GM04503 (cell line): ENCODE data around the gene BANP.
"Not testable (repeated sequence)": the region's sequence is repeated elsewhere in the genome, so short reads cannot be mapped to it uniquely, and the experiment has no call there.

Experiments
- DNase-seq: peaks from one replicate; pipeline ENCODE4 v3.0.0-alpha.2; 2012; ENCODE audit warnings: low read depth

Gene BANP

DNA sequence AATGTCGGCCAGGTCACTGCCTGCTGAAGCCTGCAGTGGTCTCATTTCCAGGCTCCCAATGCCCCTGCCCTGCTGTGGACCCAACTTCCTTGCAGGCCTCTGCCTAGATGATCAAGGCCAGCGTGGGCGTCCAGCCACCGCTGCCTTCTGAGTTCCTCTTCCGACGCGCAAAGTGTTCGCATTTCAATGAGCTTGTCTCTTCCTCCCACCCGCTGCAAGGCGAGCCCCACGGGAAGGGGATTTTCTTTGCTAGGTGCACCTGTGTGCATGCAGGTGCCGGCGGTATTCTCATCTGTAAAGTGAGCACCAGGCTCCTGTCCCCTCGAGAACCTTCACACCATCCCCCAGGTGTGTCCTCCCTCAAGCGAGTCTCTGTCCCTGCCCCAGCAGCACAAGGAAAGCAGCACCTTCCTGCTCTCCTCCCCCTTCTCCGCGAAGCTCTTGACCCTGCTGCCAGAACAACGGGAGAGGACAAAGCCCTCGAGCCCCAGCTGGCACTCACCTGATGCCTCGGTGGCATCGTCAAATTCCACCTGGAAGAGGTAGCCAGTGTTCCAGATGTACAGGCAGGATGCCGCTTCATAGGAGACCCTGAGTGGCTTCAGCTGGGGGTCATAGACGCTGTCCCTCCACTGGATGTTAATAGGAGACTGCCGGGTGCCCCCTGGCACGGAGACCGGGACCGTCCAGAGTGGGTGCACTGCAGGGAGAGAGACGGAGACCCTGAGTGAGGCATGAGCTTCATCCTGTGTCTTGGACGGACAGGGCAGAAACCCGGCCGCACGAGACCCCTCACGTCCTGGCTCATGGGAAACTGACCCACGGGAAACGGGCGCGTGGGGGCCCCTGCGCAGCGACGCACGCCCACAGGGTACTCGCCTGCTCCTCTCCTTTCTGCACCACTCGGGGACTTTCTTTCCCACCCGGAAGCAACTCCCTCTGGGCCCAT is 24.7 kb upstream of the BANP start:
- no peak for DNase-seq

DNA sequence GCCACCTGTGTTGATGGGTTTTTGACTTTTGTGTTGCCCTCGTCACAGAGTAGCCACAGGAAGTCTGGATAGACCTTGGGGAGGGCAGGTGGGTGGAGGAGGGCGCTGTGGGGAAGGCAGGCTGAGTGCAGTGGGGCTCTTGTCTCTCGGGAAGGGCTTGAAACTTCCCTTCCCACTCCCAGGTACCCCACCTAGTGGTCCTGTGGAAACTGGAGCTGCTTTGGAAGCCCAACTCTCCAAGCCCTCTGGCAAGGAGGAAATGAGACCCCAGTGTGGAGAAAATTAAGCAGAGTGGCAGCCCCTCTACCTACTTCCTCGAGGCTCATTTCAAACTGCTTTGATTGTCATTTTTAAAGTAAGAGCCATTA is 24.1 kb upstream of the BANP start:
- no peak for DNase-seq

- no peak for DNase-seq
Observed at GRCh38 chr16:87929986-87930385, 21.2 kb upstream of the BANP start.

DNA sequence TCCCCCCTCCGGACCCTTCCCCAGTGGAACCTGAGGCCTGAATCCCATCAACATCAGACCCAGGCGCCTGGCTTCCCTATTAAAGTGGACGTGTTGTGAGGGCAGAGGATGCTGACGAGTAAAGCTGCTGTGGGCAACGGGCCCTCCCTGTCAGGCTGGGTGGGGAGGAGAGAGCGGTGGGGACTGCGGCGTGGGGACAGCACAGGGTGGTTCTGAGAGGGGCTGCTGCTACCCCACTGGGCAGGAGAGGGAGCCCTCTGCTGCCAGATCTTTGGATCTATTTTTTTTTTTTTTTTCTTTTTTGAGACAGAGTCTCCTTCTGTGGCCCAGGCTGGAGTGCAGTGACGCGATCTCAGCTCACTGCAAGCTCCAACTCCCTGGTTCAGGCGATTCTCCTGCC is 20.8 kb upstream of the BANP start:
- DNase-seq, result no peak

DNA sequence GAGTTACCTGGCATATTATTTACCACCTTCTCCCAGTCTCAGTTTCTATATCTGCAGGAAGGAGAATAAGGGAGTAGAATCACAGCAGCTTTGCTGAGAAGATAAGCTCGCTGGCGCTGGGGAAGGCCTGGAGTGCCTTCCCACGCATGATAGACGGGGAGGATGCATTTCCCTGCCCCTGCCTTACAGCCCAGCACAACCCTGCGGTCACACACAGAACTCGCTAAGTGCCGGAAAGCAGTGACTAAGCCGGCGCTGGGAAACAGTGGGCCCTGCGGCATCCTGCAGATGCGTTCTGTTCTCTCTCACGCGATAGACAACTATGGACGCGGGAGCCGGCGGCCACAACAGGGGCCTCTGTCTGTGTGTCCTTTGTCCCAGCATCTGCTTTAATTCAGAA is 19.7 kb upstream of the BANP start:
- DNase-seq, result no peak

DNA sequence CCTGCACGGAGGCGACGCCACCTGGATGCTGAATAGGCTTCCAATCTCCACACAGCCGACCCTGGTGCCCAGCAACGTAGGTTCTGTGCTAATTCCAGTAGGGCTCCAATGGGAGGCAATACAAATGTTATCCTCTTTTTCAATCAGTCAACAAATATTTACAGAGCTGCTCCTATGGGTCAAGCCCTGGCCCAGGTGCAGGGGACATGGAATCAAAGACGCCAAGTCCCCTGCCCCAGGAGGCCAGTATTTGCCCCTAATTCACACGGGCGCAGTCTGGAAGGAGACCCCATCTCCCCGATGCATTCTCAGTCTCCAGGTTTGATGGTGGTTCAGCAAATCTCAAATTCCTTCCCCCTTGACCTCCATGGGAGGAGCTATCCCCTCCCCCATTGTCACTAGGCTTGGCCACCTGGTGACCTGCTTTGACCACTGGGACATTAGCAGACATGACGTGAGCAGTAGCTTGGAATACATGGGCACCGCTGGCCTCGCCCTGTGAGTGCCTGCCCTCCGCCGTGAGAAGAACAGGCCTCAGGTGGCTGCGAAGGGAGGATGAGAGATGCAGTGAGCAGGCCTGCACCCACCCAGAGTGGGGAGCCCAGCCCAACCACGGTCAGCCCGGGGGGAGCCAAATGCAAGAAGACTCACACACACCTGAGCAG is 18.6 kb upstream of the BANP start:
- not testable (repeated sequence) for DNase-seq

DNA sequence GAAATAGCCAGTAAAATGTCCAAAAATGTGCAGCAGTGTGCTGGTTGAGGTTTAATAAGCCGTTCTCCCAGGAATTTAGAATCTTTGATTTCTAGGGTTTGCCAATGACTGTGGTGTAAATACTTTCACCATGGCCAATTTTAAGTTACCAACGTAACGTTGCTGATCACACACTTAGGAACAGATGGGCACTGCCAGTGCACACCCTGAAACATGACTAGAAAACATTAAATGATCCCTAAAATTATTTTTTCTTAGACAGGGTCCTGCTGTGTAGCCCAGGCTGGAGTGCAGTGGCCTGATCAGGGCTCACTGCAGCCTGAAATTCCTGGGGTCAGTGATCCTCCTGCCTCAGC is 18.1 kb upstream of the BANP start:
- no peak for DNase-seq

DNA sequence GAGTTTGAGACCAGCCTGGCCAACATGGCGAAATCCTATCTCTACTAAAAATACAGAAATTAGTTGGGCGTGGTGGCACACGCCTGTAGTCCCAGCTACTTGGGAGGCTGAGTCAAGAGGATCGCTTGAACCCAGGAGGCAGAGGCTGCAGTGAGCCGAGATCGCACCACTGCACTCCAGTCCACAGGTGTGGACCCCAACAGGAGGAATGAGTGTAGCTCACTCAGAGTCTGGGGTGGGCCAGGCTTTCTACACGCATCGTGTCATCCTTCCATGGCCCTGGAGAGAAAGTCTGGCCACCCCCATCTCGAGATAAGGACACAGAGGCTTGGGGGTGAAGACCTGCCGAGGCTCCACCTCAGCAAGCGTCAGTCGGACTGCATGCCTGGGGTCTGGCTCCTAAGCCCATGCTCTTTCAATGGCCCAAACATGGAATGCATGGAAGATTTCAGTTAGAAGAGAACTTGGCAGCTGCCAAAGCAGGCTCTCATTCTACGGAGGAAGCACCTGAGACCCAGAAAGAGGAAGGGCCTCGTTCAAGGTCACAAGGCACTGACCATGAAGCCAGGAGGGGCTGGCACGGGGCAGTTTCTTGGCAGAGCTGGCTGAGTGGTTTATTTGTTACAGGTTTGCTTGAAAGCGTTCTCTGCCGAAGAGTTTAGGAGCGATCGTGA is 16.3 kb upstream of the BANP start:
- not testable (repeated sequence) for DNase-seq

- DNase-seq, result not testable (repeated sequence)
Observed at GRCh38 chr16:87936016-87936374, 15.2 kb upstream of the BANP start.

GRCh38 chr16:87936375-87937230 is 14.6 kb upstream of the BANP start, which contains the start of gene CA5A:
CA5A (minus strand) TSS chr16:87936529; CDS start chr16:87936450, 79 bp downstream.
- no peak for DNase-seq

DNA sequence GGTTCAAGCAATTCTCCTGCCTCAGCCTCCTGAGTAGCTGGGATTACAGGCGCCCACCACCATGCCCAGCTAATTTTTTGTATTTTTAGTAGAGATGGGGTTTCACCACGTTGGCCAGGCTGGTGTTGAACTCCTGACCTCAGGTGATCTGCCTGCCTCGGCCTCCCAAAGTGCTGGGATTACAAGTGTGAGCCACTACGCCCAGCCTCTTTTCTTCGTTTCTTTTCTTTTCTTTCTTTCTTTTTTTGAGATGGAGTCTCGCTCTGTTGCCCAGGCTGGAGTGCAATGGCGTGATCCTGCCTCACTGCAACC is 14.0 kb upstream of the BANP start:
- DNase-seq, result not testable (repeated sequence)

GRCh38 chr16:87938412-87938949 is 12.8 kb upstream of the BANP start:
- DNase-seq, result no peak

DNA sequence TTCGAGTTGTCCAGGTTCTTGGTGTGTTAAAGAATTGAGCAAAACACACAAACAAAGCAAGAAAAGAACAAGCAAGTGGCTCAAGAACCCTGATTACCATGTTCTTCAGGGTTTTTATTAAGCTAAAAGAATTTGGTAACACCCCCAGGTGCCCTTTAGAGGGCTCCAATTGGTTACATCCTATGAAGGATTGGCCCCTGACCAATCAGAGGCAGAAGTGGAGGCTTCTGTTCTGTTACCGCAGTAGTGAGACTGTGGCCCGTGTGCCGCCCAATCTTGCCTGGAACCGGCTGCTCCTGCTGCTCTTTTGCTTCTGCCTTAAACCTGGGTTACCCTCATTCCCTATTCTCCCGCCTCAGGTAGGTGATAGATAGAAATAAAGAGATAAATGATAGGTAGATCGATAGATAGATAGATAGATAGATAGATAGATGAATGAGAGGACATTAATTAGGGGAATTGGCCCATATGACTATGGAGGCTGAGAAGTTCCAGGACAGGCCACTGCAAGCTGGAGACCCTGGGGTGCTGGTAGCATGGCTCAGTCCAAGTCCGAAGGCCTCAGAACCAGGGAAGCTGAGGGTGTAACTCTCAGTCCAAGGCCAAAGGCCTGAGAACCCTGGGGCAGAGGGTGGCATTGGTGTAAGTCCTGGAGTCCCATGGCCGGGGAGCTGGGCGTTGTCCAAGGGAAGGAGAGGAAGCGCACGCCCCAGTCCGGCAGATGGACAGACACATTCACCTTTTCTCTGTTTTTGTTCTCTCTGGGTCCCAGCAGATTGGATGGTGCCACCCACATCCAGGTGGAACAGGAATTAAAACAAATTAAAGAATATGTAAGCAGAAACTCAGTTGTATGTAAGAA is 11.4 kb upstream of the BANP start:
- DNase-seq, result no peak

DNA sequence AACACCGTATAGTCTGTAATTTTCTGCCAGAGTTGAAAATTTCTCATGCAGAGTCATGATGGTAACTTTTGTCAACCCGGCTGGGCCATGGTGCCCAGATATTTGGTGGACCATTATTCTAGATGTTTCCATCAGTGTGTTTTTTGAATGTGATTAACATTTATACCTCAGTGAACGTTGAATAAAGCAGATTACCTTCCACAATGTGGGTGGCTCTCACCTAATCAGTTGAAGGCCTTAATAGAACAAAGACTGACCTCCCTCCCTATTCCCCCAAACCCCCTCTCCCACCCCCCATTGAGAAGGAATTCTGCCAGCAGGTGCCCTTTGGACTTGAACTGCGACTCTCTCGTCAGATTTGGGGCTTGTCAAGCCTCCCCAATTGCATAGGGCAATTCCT is 8.6 kb upstream of the BANP start:
- DNase-seq, result no peak

DNA sequence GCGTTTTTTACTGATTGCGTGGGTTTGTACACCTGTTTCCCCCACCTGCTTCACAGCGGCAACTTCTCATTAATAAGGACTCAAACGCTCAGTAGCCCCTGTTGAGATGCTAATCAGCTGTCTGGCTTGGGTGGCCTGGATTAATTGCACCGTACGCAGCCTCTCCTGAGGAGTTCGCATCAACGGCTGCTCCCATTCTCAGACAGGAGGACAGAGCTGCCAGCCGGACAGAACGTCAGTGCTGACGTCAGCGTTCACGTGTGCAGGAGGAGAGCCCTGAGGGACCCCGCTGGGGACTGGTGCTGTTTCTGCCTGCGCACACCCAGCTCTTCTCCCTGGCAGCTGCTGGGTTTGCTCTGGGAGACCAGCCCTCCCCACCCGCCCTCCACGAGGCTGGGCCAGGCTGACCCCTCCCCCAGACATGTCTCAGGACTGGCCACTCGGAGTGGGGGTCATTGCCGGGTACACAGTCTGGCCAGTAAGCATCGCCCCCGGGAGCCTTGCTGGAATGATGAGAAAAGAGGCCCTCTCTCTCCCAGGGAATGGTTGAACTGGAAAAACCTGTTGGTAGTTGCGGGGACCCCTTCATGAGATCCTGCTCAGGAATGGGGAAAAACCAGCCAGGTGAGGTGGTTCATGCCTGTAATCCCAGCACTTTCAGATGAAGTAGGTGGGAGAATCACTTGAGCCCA is 5.7 kb upstream of the BANP start:
- DNase-seq, result no peak

GRCh38 chr16:87946596-87947347 is 4.5 kb upstream of the BANP start:
- no peak for DNase-seq

DNA sequence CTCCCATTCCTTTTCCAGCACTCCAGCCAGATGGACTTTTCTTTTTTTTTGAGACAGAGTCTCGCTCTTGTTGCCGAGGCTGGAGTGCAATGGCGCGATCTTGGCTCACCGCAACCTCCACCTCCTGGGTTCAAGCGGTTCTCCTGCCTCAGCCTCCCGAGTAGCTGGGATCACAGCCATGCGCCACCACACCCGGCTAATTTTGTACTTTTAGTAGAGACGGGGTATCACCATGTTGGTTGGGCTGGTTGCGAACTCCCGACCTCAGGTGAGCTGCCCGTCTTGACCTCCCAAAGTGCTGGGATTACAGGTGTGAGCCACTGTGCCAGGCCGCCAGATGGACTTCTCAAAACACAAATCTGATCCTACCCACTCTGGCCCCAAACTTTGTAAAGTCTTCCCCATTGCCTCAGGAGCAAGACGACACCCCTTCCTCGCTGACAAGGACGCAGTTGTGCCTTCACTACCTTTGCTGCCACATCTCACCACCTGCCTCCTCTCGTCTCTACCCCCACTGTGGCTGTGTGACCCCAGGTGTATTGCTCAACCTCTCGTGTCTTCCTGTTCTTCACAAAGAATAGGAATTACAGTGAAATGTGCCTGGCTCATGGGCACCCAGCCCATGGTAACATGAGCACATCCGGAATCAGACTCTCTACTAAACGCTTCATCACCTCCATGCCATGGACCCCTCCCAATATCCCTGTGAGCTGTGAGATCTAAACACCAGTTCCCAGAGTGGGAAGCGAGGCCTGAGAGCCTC is 3.7 kb upstream of the BANP start:
- DNase-seq, result no peak

- no peak for DNase-seq
Observed at GRCh38 chr16:87948119-87948545, 3.1 kb upstream of the BANP start.

- DNase-seq, result no peak
Observed at GRCh38 chr16:87948735-87949070, 2.5 kb upstream of the BANP start.
